H1 (cell line): Measurements from ENCODE around the gene CLDND1. TPM values are rescaled to one million over a fixed set of nuclear protein-coding genes. Genes with fewer than 3 reads are reported as not detected.

Experiments used
- CTCF ChIA-PET: fragments of 300-600 bp; sonication (Branson Sonifier 250); formaldehyde crosslinking; loops from one replicate; lab custom pipeline; 2021; ENCODE audit not compliant: partially characterized antibody; lab: Charles Lee
- POLR2A ChIA-PET: fragments of 300-600 bp; sonication (Branson Sonifier 250); formaldehyde crosslinking; loops from one replicate; lab custom pipeline; 2021; ENCODE audit warnings: inconsistent platforms; ENCODE audit not compliant: partially characterized antibody; lab: Charles Lee
- DNase-seq, 2 experiments: peaks; one replicate each; pipeline versions ENCODE4 v3.0.0 to v3.0.0-alpha.2; 2010 to 2022; ENCODE audit warnings: low spot score in 2 of 2, low read depth in 1 of 2, mixed read lengths in 1 of 2
- FAIRE-seq: peaks from 2 replicates; lab custom pipeline; 2011; peaks lifted over from hg19 to GRCh38; lab: Jason Lieb, UNC
- H2AFZ ChIP-seq: 2 replicates; pipeline ENCODE4 v1.8.1; 2012; ENCODE audit warnings: low read length, inconsistent platforms
- H2AK5ac ChIP-seq: 2 replicates; pipeline ENCODE4 v1.6.1; 2013; ENCODE audit warnings: low read depth, low read length
- H2BK120ac ChIP-seq: replicated peaks from 2 replicates; pipeline ENCODE3; 2013; ENCODE audit warnings: low read depth, low read length, inconsistent platforms
- H2BK12ac ChIP-seq: 2 replicates; pipeline ENCODE4 v1.6.1; 2013; ENCODE audit warnings: low read depth, low read length
- H2BK15ac ChIP-seq: 2 replicates; pipeline ENCODE4 v1.6.1; 2013; ENCODE audit warnings: low read length
- H2BK20ac ChIP-seq: 2 replicates; pipeline ENCODE4 v1.6.1; 2013; ENCODE audit warnings: low read length
- H2BK5ac ChIP-seq: 2 replicates; pipeline ENCODE4 v1.6.1; 2013; ENCODE audit warnings: low read depth, low read length
- H3K14ac ChIP-seq: 2 replicates; pipeline ENCODE4 v1.6.1; 2013; ENCODE audit warnings: inconsistent platforms; ENCODE audit not compliant: insufficient read length
- H3K18ac ChIP-seq: 2 replicates; pipeline ENCODE4 v1.6.1; 2013; ENCODE audit warnings: low read length; ENCODE audit errors: extremely low read depth
- H3K23ac ChIP-seq: 2 replicates; pipeline ENCODE4 v1.6.1; 2013; ENCODE audit warnings: inconsistent platforms; ENCODE audit not compliant: insufficient read length
- H3K23me2 ChIP-seq: 2 replicates; pipeline ENCODE4 v1.6.1; 2013; ENCODE audit warnings: low read depth, low read length
- H3K27ac ChIP-seq: 2 replicates; pipeline ENCODE4 v1.6.1; 2011; ENCODE audit warnings: low read depth, low read length, inconsistent platforms
- H3K27me3 ChIP-seq, 4 experiments: replicated peaks in 1 of 4; 1 replicate in 1 of 4; 2 replicates in 3 of 4; pipeline versions ENCODE4 v1.6.1 to v1.8.1; 2011 to 2013; ENCODE audit warnings: low read length in 3 of 4, mild to moderate bottlenecking in 3 of 4, inconsistent platforms in 2 of 4, mixed read lengths in 2 of 4, moderate library complexity in 1 of 4; ENCODE audit not compliant: control insufficient read depth in 3 of 4, insufficient read depth in 3 of 4; ENCODE audit errors: extremely low read depth in 1 of 4
- H3K36me3 ChIP-seq, 4 experiments: 2 replicates each; pipeline versions ENCODE4 v1.6.1 to v1.8.1; 2011 to 2013; ENCODE audit warnings: mild to moderate bottlenecking in 4 of 4, low read length in 3 of 4, moderate library complexity in 2 of 4, control low read depth in 1 of 4, inconsistent platforms in 1 of 4; ENCODE audit not compliant: insufficient read depth in 4 of 4, control insufficient read depth in 2 of 4
- H3K4ac ChIP-seq: replicated peaks from 2 replicates; pipeline ENCODE3; 2013; ENCODE audit warnings: low read length, low read depth, mixed read lengths, inconsistent platforms; ENCODE audit not compliant: insufficient read length
- H3K4me1 ChIP-seq, 4 experiments: replicated peaks in 1 of 4; 1 replicate in 1 of 4; 2 replicates in 3 of 4; pipeline versions ENCODE4 v1.6.1 to v1.8.1; 2011 to 2013; ENCODE audit warnings: low read length in 3 of 4, inconsistent platforms in 2 of 4, mixed read lengths in 1 of 4; ENCODE audit not compliant: insufficient read depth in 4 of 4, control insufficient read depth in 3 of 4
- H3K4me2 ChIP-seq, 2 experiments: 2 replicates each; pipeline versions ENCODE4 v1.6.1 to v1.8.1; 2011 to 2013; ENCODE audit warnings: low read depth in 2 of 2, low read length in 2 of 2, control low read depth in 1 of 2, inconsistent platforms in 1 of 2, mild to moderate bottlenecking in 1 of 2; ENCODE audit not compliant: insufficient read depth in 1 of 2
- H3K4me3 ChIP-seq, 4 experiments: fragments of 200-600, 300-600 bp in 1 of 4; sonication (generic), shearing (Covaris generic), sonication (Bioruptor Twin) in 1 of 4; 2 replicates each; pipeline versions ENCODE4 v1.5.1 to v1.8.1; 2011 to 2016; ENCODE audit warnings: low read length in 4 of 4, low read depth in 3 of 4, control low read depth in 2 of 4, inconsistent platforms in 2 of 4, mild to moderate bottlenecking in 2 of 4, mixed read lengths in 1 of 4, moderate library complexity in 1 of 4; ENCODE audit not compliant: insufficient read depth in 2 of 4; ENCODE audit errors: extremely low read depth in 1 of 4
- H3K56ac ChIP-seq: replicated peaks from 2 replicates; pipeline ENCODE3; 2013; ENCODE audit warnings: low read depth, mild to moderate bottlenecking, mixed read lengths, low read length, inconsistent platforms; ENCODE audit not compliant: insufficient read length
- H3K79me1 ChIP-seq: 2 replicates; pipeline ENCODE4 v1.6.1; 2013; ENCODE audit warnings: low read depth, low read length, control low read depth
- H3K79me2 ChIP-seq, 2 experiments: 2 replicates each; pipeline versions ENCODE4 v1.6.1 to v1.8.1; 2012 to 2013; ENCODE audit warnings: low read length in 2 of 2, mild to moderate bottlenecking in 2 of 2, inconsistent platforms in 1 of 2; ENCODE audit not compliant: insufficient read depth in 2 of 2, control insufficient read depth in 1 of 2
- H3K9ac ChIP-seq, 4 experiments: replicated peaks in 1 of 4; 1 replicate in 1 of 4; 2 replicates in 3 of 4; pipeline versions ENCODE4 v1.6.1 to v1.8.1; 2011 to 2013; ENCODE audit warnings: low read depth in 3 of 4, low read length in 3 of 4, control low read depth in 2 of 4, mild to moderate bottlenecking in 2 of 4, moderate library complexity in 2 of 4, inconsistent platforms in 1 of 4; ENCODE audit errors: extremely low read depth in 1 of 4
- H3K9me3 ChIP-seq, 2 experiments: 2 replicates each; pipeline versions ENCODE4 v1.6.1 to v1.8.1; 2012 to 2013; ENCODE audit warnings: mild to moderate bottlenecking in 2 of 2, moderate library complexity in 2 of 2, control low read depth in 1 of 2, inconsistent platforms in 1 of 2, low read depth in 1 of 2, low read length in 1 of 2, mixed read lengths in 1 of 2; ENCODE audit not compliant: insufficient read depth in 2 of 2
- H4K20me1 ChIP-seq, 2 experiments: replicated peaks in 1 of 2; 2 replicates each; pipeline versions ENCODE3 to v1.8.1; 2011 to 2013; ENCODE audit warnings: inconsistent platforms in 2 of 2, low read length in 2 of 2, mild to moderate bottlenecking in 1 of 2; ENCODE audit not compliant: insufficient read depth in 2 of 2, control insufficient read depth in 1 of 2
- H4K5ac ChIP-seq: 2 replicates; pipeline ENCODE4 v1.6.1; 2013; ENCODE audit warnings: low read length, low read depth, mixed read lengths, inconsistent platforms; ENCODE audit not compliant: insufficient read length
- H4K8ac ChIP-seq: 2 replicates; pipeline ENCODE4 v1.8.0; 2013; ENCODE audit warnings: mild to moderate bottlenecking, moderate library complexity, low read length, inconsistent platforms; ENCODE audit not compliant: insufficient read depth; ENCODE audit errors: extremely low read depth
- H4K91ac ChIP-seq: replicated peaks from 2 replicates; pipeline ENCODE3; 2013; ENCODE audit warnings: low read length, mixed read lengths, inconsistent platforms; ENCODE audit not compliant: insufficient read length
- CEBPB ChIP-seq: IDR thresholded peaks from 2 replicates; pipeline ENCODE4 v1.6.1; 2012; ENCODE audit warnings: low read depth, low read length
- CHD1 ChIP-seq: IDR thresholded peaks from 2 replicates; pipeline ENCODE4 v1.6.1; 2012; ENCODE audit warnings: low read depth, low read length, improper control_type of control experiment
- CHD2 ChIP-seq: IDR thresholded peaks from 2 replicates; pipeline ENCODE4 v1.6.1; 2012; ENCODE audit warnings: low read length, improper control_type of control experiment
- CREB1 ChIP-seq: IDR thresholded peaks from 2 replicates; pipeline ENCODE4 v1.6.1; 2012; ENCODE audit warnings: inconsistent platforms
- GTF2F1 ChIP-seq: IDR thresholded peaks from 2 replicates; pipeline ENCODE4 v1.6.1; 2012; ENCODE audit warnings: low read depth, low read length, improper control_type of control experiment, borderline replicate concordance
- JUND ChIP-seq: IDR thresholded peaks from 2 replicates; pipeline ENCODE4 v1.6.1; 2011; ENCODE audit warnings: mild to moderate bottlenecking, improper control_type of control experiment, low read length
- KDM4A ChIP-seq: IDR thresholded peaks from one replicate; pipeline ENCODE4 v1.7.1; 2012; ENCODE audit warnings: low read depth, mild to moderate bottlenecking, moderate library complexity, low read length, inconsistent platforms; ENCODE audit not compliant: severe bottlenecking
- NANOG ChIP-seq: IDR thresholded peaks from 2 replicates; pipeline ENCODE4 v1.6.1; 2011; ENCODE audit warnings: low read length, low read depth, mild to moderate bottlenecking, inconsistent platforms; ENCODE audit not compliant: insufficient read depth, poor library complexity, severe bottlenecking
- RAD21 ChIP-seq, 2 experiments: IDR thresholded peaks in 1 of 2; conservative IDR thresholded peaks in 1 of 2; 2 replicates each; pipeline ENCODE4 v1.6.1; 2011; ENCODE audit warnings: low read depth in 2 of 2, low read length in 2 of 2, improper control_type of control experiment in 1 of 2, inconsistent platforms in 1 of 2, mild to moderate bottlenecking in 1 of 2, moderate library complexity in 1 of 2
- RBBP5 ChIP-seq: IDR thresholded peaks from 2 replicates; pipeline ENCODE4 v1.7.1; 2012; ENCODE audit warnings: low read depth, mild to moderate bottlenecking, inconsistent platforms, low read length, moderate library complexity, borderline replicate concordance
- TBP ChIP-seq: IDR thresholded peaks from 2 replicates; pipeline ENCODE4 v1.6.1; 2011; ENCODE audit warnings: low read depth, low read length, improper control_type of control experiment
- YY1 ChIP-seq: IDR thresholded peaks from 2 replicates; pipeline ENCODE4 v1.6.1; 2011; ENCODE audit warnings: low read depth, mild to moderate bottlenecking, low read length
- ZNF274 ChIP-seq: IDR thresholded peaks from 2 replicates; pipeline ENCODE4 v1.7.0; 2012; ENCODE audit warnings: low read length, borderline replicate concordance; ENCODE audit errors: extremely low read depth
- WGBS, 2 experiments: shearing (Covaris generic) in 1 of 2; methylation state at CpG; one replicate each; pipeline versions ENCODE4 v1.1.6 to v1.1.7; 2013 to 2015; ENCODE audit warnings: low lambda C conversion rate in 2 of 2, mixed read lengths in 2 of 2, inconsistent platforms in 1 of 2, low coverage in 1 of 2, missing lambda C conversion rate in 1 of 2; ENCODE audit not compliant: insufficient replicate concordance in 2 of 2, insufficient coverage in 1 of 2, insufficient read length in 1 of 2; ENCODE audit errors: extremely low coverage in 1 of 2, missing lambda C conversion rate in 1 of 2; 5-methylcytosine and 5-hydroxymethylcytosine counted together
- polyA plus RNA-seq, 7 experiments: library from polyadenylated mRNA; depleted of rRNA in 3 of 7; stranded (reverse) in 5 of 7; unstranded in 2 of 7; fragments of >200 nt in 5 of 7; fragments of 200-250 nt in 2 of 7; gene quantifications; 1 replicate in 5 of 7; 2 replicates in 1 of 7; 4 replicates in 1 of 7; pipeline versions ENCODE4 v1.2.1 to v1.2.3, GENCODE V29; 2011 to 2013; ENCODE audit warnings: missing spikeins in 2 of 7, mixed read lengths in 2 of 7
- total RNA-seq: library from RNA; stranded (reverse); fragmentation: NEBNext Ultra II Directional; extraction: Animal tissue kit (Norgen Biotek cat#: 25700); gene quantifications from 2 replicates; pipeline ENCODE4 v1.2.1, GENCODE V29; 2021

Gene CLDND1
- total and polyA plus RNA-seq, 2 of the 8 experiments (the other 6 are each of a cell fraction or from before 2014, with no cell fraction given) = 68.2 to 152 TPM

GRCh38 chr3:98541695-98542094, 19.0 kb upstream of the CLDND1 start:
- Histone ChIP-seq H3K36me3 (no peaks in the 10 kb centered on the region), H3K23ac (no peak overlapping the region), H2BK5ac (no peak overlapping the region), H3K23me2 (no peaks in the 10 kb centered on the region), H3K18ac (no peak overlapping the region), H3K4me1 (peaks cover 0 to 2% (median 0%) of the 10 kb centered on the region in 4 experiments; a peak in 1 of 7 replicates), H3K79me1 (no peaks in the 10 kb centered on the region), H3K56ac (no peak overlapping the region), H3K4me2 (no peak overlapping the region), H4K5ac (no peak overlapping the region), H3K79me2 (no peaks in the 10 kb centered on the region), H4K91ac (no peak overlapping the region), H2AFZ (no peak overlapping the region), H3K9ac (no peak overlapping the region), H3K27me3 (peaks cover 0 to 1% (median 0%) of the 10 kb centered on the region in 4 experiments; a peak in 1 of 7 replicates), H4K20me1 (no peaks in the 10 kb centered on the region), H2BK15ac (no peak overlapping the region), H2BK20ac (no peak overlapping the region), H2BK12ac (no peak overlapping the region), H4K8ac (no peak overlapping the region), H2AK5ac (no peak overlapping the region), H3K4me3 (no peak overlapping the region), H3K14ac (no peak overlapping the region), H2BK120ac (no peak overlapping the region), H3K4ac (no peak overlapping the region), H3K27ac (no peak overlapping the region), H3K9me3 (no peaks in the 10 kb centered on the region)
- no peak for FAIRE-seq
- DNase-seq = no peak
- CTCF ChIA-PET = interaction anchor here (0.9 kb wide), 1 partner anchor 55 kb away, joined by 3 read pairs; no protein-coding TSS in a partner anchor
- WGBS, 2 experiments = 100% methylated on average over 1 of the region's 1 CpG; no CpG with 5 or more reads in 1 of the 2 experiments
- POLR2A ChIA-PET = interaction anchor here (0.6 kb wide), 1 partner anchor 83 kb away, joined by 3 read pairs; no protein-coding TSS in a partner anchor
- TF ChIP-seq NANOG (no peak), CHD1 (no peak), KDM4A (no peak), ZNF274 (no peak), TBP (no peak), RBBP5 (no peak), GTF2F1 (no peak), JUND (no peak), RAD21 (IDR thresholded peaks at IDR 0.05 in 1 of 2, conservative IDR thresholded peaks at IDR 0.05 in 1 of 2; ENCODE audit: low read depth in 2 of 2, low read length in 2 of 2) (no peak), CEBPB (no peak), YY1 (no peak), CHD2 (no peak), CREB1 (no peak)
